ENCODE measurements around the gene TRAM2. TPM values are rescaled to one million over a fixed set of nuclear protein-coding genes. Genes with fewer than 3 reads are reported as not detected.

Gene TRAM2
- total RNA-seq, 1 experiment from 2014 or later: 21.2 TPM

DNA sequence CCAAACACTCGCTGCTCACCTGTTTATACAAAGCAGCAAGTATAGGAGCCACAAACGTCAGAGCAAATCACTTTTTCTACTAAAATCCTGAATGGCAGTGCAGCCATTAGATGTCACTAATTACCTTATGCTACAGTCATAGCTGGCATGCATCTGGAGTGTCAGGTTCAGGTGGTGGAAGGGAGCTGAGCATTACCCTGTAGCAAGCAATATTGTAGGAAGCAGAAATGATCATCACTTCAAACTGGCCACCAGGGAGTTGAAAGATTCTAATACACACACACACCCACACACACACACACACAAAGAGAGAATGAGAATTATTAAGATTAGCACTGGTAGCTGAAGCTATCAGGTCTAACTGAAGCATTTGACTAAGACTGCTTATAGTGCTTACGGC lies 80.9 kb downstream of the TRAM2 start:
- Histone ChIP-seq H2AFZ (ENCODE audit: low read length) (no peak overlapping the region), H2BK20ac (ENCODE audit: low read depth, low read length, poor library complexity, severe bottlenecking) (no peak overlapping the region), H3K4me2 (ENCODE audit: insufficient read depth, insufficient read length, low read length) (no peak overlapping the region), H2BK120ac (ENCODE audit: low read depth, low read length, poor library complexity, severe bottlenecking) (no peak overlapping the region), H2AK5ac (ENCODE audit: insufficient read length, low read length) (no peak overlapping the region), H3K4ac (ENCODE audit: low read depth, low read length) (no peak overlapping the region), H3K9me3 (ENCODE audit: control insufficient read depth, low read depth, low read length) (no peaks in the 10 kb centered on the region), H3K79me1 (ENCODE audit: insufficient read depth, low read depth, low read length, poor library complexity, severe bottlenecking) (no peaks in the 10 kb centered on the region), H2BK15ac (ENCODE audit: low read depth, low read length) (no peak overlapping the region), H3K23me2 (ENCODE audit: insufficient read length, low read depth, low read length, poor library complexity, severe bottlenecking) (no peaks in the 10 kb centered on the region), H3K18ac (ENCODE audit: insufficient read length, low read depth, low read length) (no peak overlapping the region), H3K14ac (ENCODE audit: insufficient read depth, low read length) (no peak overlapping the region), H4K20me1 (ENCODE audit: control insufficient read depth, insufficient read depth, insufficient read length) (no peaks in the 10 kb centered on the region), H3K79me2 (ENCODE audit: insufficient read depth, low read length) (no peaks in the 10 kb centered on the region), H3K27ac (ENCODE audit: insufficient read length, low read depth, low read length) (no peak overlapping the region), H3K56ac (ENCODE audit: insufficient read length, low read depth, low read length) (no peak overlapping the region), H3K9ac (ENCODE audit: extremely low read depth, insufficient read length, low read length) (no peak overlapping the region), H4K8ac (replicated peaks; ENCODE audit: insufficient read length, low read depth, low read length) (no peak overlapping the region), H2BK12ac (ENCODE audit: insufficient read length, low read depth, low read length) (no peak overlapping the region), H4K5ac (ENCODE audit: insufficient read length, low read depth, low read length) (no peak overlapping the region), H3K27me3 (ENCODE audit: insufficient read depth, low read length) (no peaks in the 10 kb centered on the region), H4K91ac (ENCODE audit: insufficient read length, low read depth, low read length) (no peak overlapping the region), H2BK5ac (ENCODE audit: insufficient read length, low read length) (no peak overlapping the region), H3K4me1 (ENCODE audit: insufficient read depth, low read length) (no peaks in the 10 kb centered on the region), H3K23ac (ENCODE audit: insufficient read length, low read depth, low read length) (no peak overlapping the region), H3T11ph (ENCODE audit: low read length) (no peak overlapping the region)
- peaks cover 3 to 8% (median 8%) of the 10 kb centered on the region in 3 experiments; a peak in 6 of 7 replicates for H3K36me3 Mint-ChIP-seq (ENCODE audit: insufficient read depth in 1 of 3, low read depth in 3 of 3)
- peaks cover 20 to 21% of the 10 kb centered on the region in 2 experiments for H3K4me1 Mint-ChIP-seq
- H3K27me3 Mint-ChIP-seq (ENCODE audit: low read depth): no peaks in the 10 kb centered on the region; the same call in 1 of the 2 replicates
- TF ChIP-seq, protein P1, sequence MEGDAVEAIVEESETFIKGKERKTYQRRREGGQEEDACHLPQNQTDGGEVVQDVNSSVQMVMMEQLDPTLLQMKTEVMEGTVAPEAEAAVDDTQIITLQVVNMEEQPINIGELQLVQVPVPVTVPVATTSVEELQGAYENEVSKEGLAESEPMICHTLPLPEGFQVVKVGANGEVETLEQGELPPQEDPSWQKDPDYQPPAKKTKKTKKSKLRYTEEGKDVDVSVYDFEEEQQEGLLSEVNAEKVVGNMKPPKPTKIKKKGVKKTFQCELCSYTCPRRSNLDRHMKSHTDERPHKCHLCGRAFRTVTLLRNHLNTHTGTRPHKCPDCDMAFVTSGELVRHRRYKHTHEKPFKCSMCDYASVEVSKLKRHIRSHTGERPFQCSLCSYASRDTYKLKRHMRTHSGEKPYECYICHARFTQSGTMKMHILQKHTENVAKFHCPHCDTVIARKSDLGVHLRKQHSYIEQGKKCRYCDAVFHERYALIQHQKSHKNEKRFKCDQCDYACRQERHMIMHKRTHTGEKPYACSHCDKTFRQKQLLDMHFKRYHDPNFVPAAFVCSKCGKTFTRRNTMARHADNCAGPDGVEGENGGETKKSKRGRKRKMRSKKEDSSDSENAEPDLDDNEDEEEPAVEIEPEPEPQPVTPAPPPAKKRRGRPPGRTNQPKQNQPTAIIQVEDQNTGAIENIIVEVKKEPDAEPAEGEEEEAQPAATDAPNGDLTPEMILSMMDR (conservative IDR thresholded peaks at IDR 0.05): no peak
- H3K9me3 Mint-ChIP-seq: peaks cover 0 to 2% of the 10 kb centered on the region in 2 experiments; a peak in 1 of 5 replicates
- H3K27ac Mint-ChIP-seq: no peak overlapping the region
- DNase-seq: no peak
- no CpG with 5 or more reads among the region's 3 CpGs for WGBS (ENCODE audit: extremely low coverage, insufficient read length, low lambda C conversion rate)
- no peak overlapping the region for H3K4me3 Mint-ChIP-seq

Measured in H9 (cell line).